ENCODE results near the gene SYNGR4.

Gene SYNGR4

GRCh38 chr19:48363500-48363809 is 712 bp upstream of the SYNGR4 start:
- Histone ChIP-seq H2BK5ac (ENCODE audit: low read length) (peak overlapping the region; percentile 71), H3K4me3 (ENCODE audit: low read length) (peak overlapping the region; percentile 6), H2AK5ac (ENCODE audit: low read length) (no peak overlapping the region), H4K5ac (ENCODE audit: low read length) (no peak overlapping the region), H3K4me1 (ENCODE audit: control insufficient read depth, low read depth, low read length) (peaks cover 3% of the 10 kb centered on the region), H2BK120ac (ENCODE audit: low read depth, low read length) (no peak overlapping the region), H3K79me1 (ENCODE audit: low read length) (no peaks in the 10 kb centered on the region), H3K23ac (ENCODE audit: low read length) (no peak overlapping the region), H3K36me3 (ENCODE audit: control insufficient read depth, insufficient read depth, low read length) (no peaks in the 10 kb centered on the region), H3K56ac (ENCODE audit: low read length) (peak overlapping the region; percentile 87), H3K79me2 (ENCODE audit: control insufficient read depth, insufficient read depth, low read length) (no peaks in the 10 kb centered on the region), H3K4ac (ENCODE audit: low read depth, low read length) (peak overlapping the region; percentile 27), H3K18ac (ENCODE audit: low read length) (peak overlapping the region; percentile 15), H2BK15ac (replicated peaks; ENCODE audit: low read depth) (no peak overlapping the region), H3K4me2 (ENCODE audit: low read length) (peak overlapping the region; percentile 34), H3K27ac (ENCODE audit: low read depth, low read length) (peak overlapping the region; percentile 36), H3K27me3 (ENCODE audit: insufficient read depth, low read length, poor library complexity) (no peaks in the 10 kb centered on the region), H3K9ac (ENCODE audit: low read length) (peak overlapping the region; percentile 73), H4K8ac (ENCODE audit: low read depth, low read length) (no peak overlapping the region)
- no CpG with 5 or more reads among the region's 10 CpGs for WGBS (ENCODE audit: extremely low coverage, insufficient coverage, low lambda C conversion rate)
- no peak for DNase-seq

GRCh38 chr19:48364598-48365348 is 606 bp downstream of the SYNGR4 start:
- no peak overlapping the region for H3K4ac ChIP-seq (ENCODE audit: low read depth, low read length)
- WGBS (ENCODE audit: extremely low coverage, insufficient coverage, low lambda C conversion rate): no CpG with 5 or more reads among the region's 10 CpGs
- H3K9ac ChIP-seq (ENCODE audit: low read length): peak overlapping the region; percentile 68
- no peak overlapping the region for H2BK15ac ChIP-seq (replicated peaks; ENCODE audit: low read depth)
- H3K23ac ChIP-seq (ENCODE audit: low read length): no peak overlapping the region
- no peak overlapping the region for H3K27ac ChIP-seq (ENCODE audit: low read depth, low read length)
- peak overlapping the region; percentile 12 for H3K18ac ChIP-seq (ENCODE audit: low read length)
- peaks cover 3% of the 10 kb centered on the region for H3K4me1 ChIP-seq (ENCODE audit: control insufficient read depth, low read depth, low read length)
- no peak overlapping the region for H3K4me3 ChIP-seq (ENCODE audit: low read length)
- H2BK5ac ChIP-seq (ENCODE audit: low read length): no peak overlapping the region
- no peaks in the 10 kb centered on the region for H3K79me1 ChIP-seq (ENCODE audit: low read length)
- H3K56ac ChIP-seq (ENCODE audit: low read length): peak overlapping the region; percentile 88
- no peaks in the 10 kb centered on the region for H3K79me2 ChIP-seq (ENCODE audit: control insufficient read depth, insufficient read depth, low read length)
- H4K8ac ChIP-seq (ENCODE audit: low read depth, low read length): peak overlapping the region; percentile 76
- peak overlapping the region; percentile 74 for H2AK5ac ChIP-seq (ENCODE audit: low read length)
- no peaks in the 10 kb centered on the region for H3K27me3 ChIP-seq (ENCODE audit: insufficient read depth, low read length, poor library complexity)
- H2BK120ac ChIP-seq (ENCODE audit: low read depth, low read length): no peak overlapping the region
- H4K5ac ChIP-seq (ENCODE audit: low read length): no peak overlapping the region
- no peak for DNase-seq
- peak overlapping the region; percentile 77 for H3K4me2 ChIP-seq (ENCODE audit: low read length)
- no peaks in the 10 kb centered on the region for H3K36me3 ChIP-seq (ENCODE audit: control insufficient read depth, insufficient read depth, low read length)

- Histone ChIP-seq H3K4me2 (ENCODE audit: low read length) (no peak overlapping the region), H2AK5ac (ENCODE audit: low read length) (no peak overlapping the region), H3K9ac (ENCODE audit: low read length) (no peak overlapping the region), H4K8ac (ENCODE audit: low read depth, low read length) (no peak overlapping the region), H2BK5ac (ENCODE audit: low read length) (no peak overlapping the region), H3K4me1 (ENCODE audit: control insufficient read depth, low read depth, low read length) (peaks cover 3% of the 10 kb centered on the region), H3K4me3 (ENCODE audit: low read length) (no peak overlapping the region), H3K4ac (ENCODE audit: low read depth, low read length) (no peak overlapping the region), H2BK120ac (ENCODE audit: low read depth, low read length) (no peak overlapping the region), H3K27ac (ENCODE audit: low read depth, low read length) (no peak overlapping the region), H3K56ac (ENCODE audit: low read length) (no peak overlapping the region), H3K23ac (ENCODE audit: low read length) (no peak overlapping the region), H3K79me2 (ENCODE audit: control insufficient read depth, insufficient read depth, low read length) (no peaks in the 10 kb centered on the region), H3K36me3 (ENCODE audit: control insufficient read depth, insufficient read depth, low read length) (no peaks in the 10 kb centered on the region), H4K5ac (ENCODE audit: low read length) (no peak overlapping the region), H2BK15ac (replicated peaks; ENCODE audit: low read depth) (no peak overlapping the region), H3K18ac (ENCODE audit: low read length) (no peak overlapping the region), H3K79me1 (ENCODE audit: low read length) (no peaks in the 10 kb centered on the region), H3K27me3 (ENCODE audit: insufficient read depth, low read length, poor library complexity) (no peaks in the 10 kb centered on the region)
- WGBS (ENCODE audit: extremely low coverage, insufficient coverage, low lambda C conversion rate): no CpG with 5 or more reads among the region's 11 CpGs
- no peak for DNase-seq
These were observed 1.4 kb downstream of the SYNGR4 start for GRCh38 chr19:48365602-48366001.

GRCh38 chr19:48367855-48368254 is 3.7 kb downstream of the SYNGR4 start:
- no peak overlapping the region for H2AK5ac ChIP-seq (ENCODE audit: low read length)
- H2BK120ac ChIP-seq (ENCODE audit: low read depth, low read length): no peak overlapping the region
- no peak overlapping the region for H4K8ac ChIP-seq (ENCODE audit: low read depth, low read length)
- H3K79me2 ChIP-seq (ENCODE audit: control insufficient read depth, insufficient read depth, low read length): no peaks in the 10 kb centered on the region
- no CpG with 5 or more reads among the region's 5 CpGs for WGBS (ENCODE audit: extremely low coverage, insufficient coverage, low lambda C conversion rate)
- no peak overlapping the region for H3K4ac ChIP-seq (ENCODE audit: low read depth, low read length)
- no peaks in the 10 kb centered on the region for H3K79me1 ChIP-seq (ENCODE audit: low read length)
- DNase-seq: no peak
- H3K27ac ChIP-seq (ENCODE audit: low read depth, low read length): no peak overlapping the region
- H3K4me1 ChIP-seq (ENCODE audit: control insufficient read depth, low read depth, low read length): peaks cover 3% of the 10 kb centered on the region
- no peak overlapping the region for H3K4me3 ChIP-seq (ENCODE audit: low read length)
- H3K27me3 ChIP-seq (ENCODE audit: insufficient read depth, low read length, poor library complexity): no peaks in the 10 kb centered on the region
- no peak overlapping the region for H3K56ac ChIP-seq (ENCODE audit: low read length)
- H3K36me3 ChIP-seq (ENCODE audit: control insufficient read depth, insufficient read depth, low read length): no peaks in the 10 kb centered on the region
- H3K18ac ChIP-seq (ENCODE audit: low read length): no peak overlapping the region
- no peak overlapping the region for H2BK15ac ChIP-seq (replicated peaks; ENCODE audit: low read depth)
- no peak overlapping the region for H4K5ac ChIP-seq (ENCODE audit: low read length)
- H3K4me2 ChIP-seq (ENCODE audit: low read length): no peak overlapping the region
- H3K9ac ChIP-seq (ENCODE audit: low read length): no peak overlapping the region
- no peak overlapping the region for H3K23ac ChIP-seq (ENCODE audit: low read length)
- H2BK5ac ChIP-seq (ENCODE audit: low read length): no peak overlapping the region

GRCh38 chr19:48368936-48369335 is 4.8 kb downstream of the SYNGR4 start:
- Histone ChIP-seq H3K79me2 (ENCODE audit: control insufficient read depth, insufficient read depth, low read length) (no peaks in the 10 kb centered on the region), H3K27ac (ENCODE audit: low read depth, low read length) (no peak overlapping the region), H3K4me1 (ENCODE audit: control insufficient read depth, low read depth, low read length) (peaks cover 3% of the 10 kb centered on the region), H3K4ac (ENCODE audit: low read depth, low read length) (no peak overlapping the region), H3K36me3 (ENCODE audit: control insufficient read depth, insufficient read depth, low read length) (no peaks in the 10 kb centered on the region), H3K9ac (ENCODE audit: low read length) (no peak overlapping the region), H3K4me2 (ENCODE audit: low read length) (no peak overlapping the region), H3K4me3 (ENCODE audit: low read length) (no peak overlapping the region), H4K8ac (ENCODE audit: low read depth, low read length) (no peak overlapping the region), H3K79me1 (ENCODE audit: low read length) (no peaks in the 10 kb centered on the region), H4K5ac (ENCODE audit: low read length) (no peak overlapping the region), H3K56ac (ENCODE audit: low read length) (no peak overlapping the region), H2BK5ac (ENCODE audit: low read length) (no peak overlapping the region), H2BK15ac (replicated peaks; ENCODE audit: low read depth) (no peak overlapping the region), H3K27me3 (ENCODE audit: insufficient read depth, low read length, poor library complexity) (no peaks in the 10 kb centered on the region), H3K18ac (ENCODE audit: low read length) (no peak overlapping the region), H2AK5ac (ENCODE audit: low read length) (no peak overlapping the region), H3K23ac (ENCODE audit: low read length) (no peak overlapping the region), H2BK120ac (ENCODE audit: low read depth, low read length) (no peak overlapping the region)
- no peak for DNase-seq
- no CpG with 5 or more reads among the region's 14 CpGs for WGBS (ENCODE audit: extremely low coverage, insufficient coverage, low lambda C conversion rate)

GRCh38 chr19:48370955-48371354 is 6.8 kb downstream of the SYNGR4 start:
- WGBS (ENCODE audit: extremely low coverage, insufficient coverage, low lambda C conversion rate): no CpG with 5 or more reads among the region's 4 CpGs
- H4K5ac ChIP-seq (ENCODE audit: low read length): no peak overlapping the region
- no peaks in the 10 kb centered on the region for H3K36me3 ChIP-seq (ENCODE audit: control insufficient read depth, insufficient read depth, low read length)
- H3K4me1 ChIP-seq (ENCODE audit: control insufficient read depth, low read depth, low read length): no peaks in the 10 kb centered on the region
- H3K56ac ChIP-seq (ENCODE audit: low read length): no peak overlapping the region
- no peak overlapping the region for H3K4me3 ChIP-seq (ENCODE audit: low read length)
- H2BK120ac ChIP-seq (ENCODE audit: low read depth, low read length): no peak overlapping the region
- no peak overlapping the region for H2BK5ac ChIP-seq (ENCODE audit: low read length)
- DNase-seq: no peak
- no peaks in the 10 kb centered on the region for H3K79me2 ChIP-seq (ENCODE audit: control insufficient read depth, insufficient read depth, low read length)
- no peak overlapping the region for H3K18ac ChIP-seq (ENCODE audit: low read length)
- no peak overlapping the region for H4K8ac ChIP-seq (ENCODE audit: low read depth, low read length)
- H3K23ac ChIP-seq (ENCODE audit: low read length): no peak overlapping the region
- no peak overlapping the region for H3K4ac ChIP-seq (ENCODE audit: low read depth, low read length)
- no peak overlapping the region for H3K4me2 ChIP-seq (ENCODE audit: low read length)
- H2AK5ac ChIP-seq (ENCODE audit: low read length): no peak overlapping the region
- H2BK15ac ChIP-seq (replicated peaks; ENCODE audit: low read depth): no peak overlapping the region
- H3K27ac ChIP-seq (ENCODE audit: low read depth, low read length): no peak overlapping the region
- H3K9ac ChIP-seq (ENCODE audit: low read length): no peak overlapping the region
- no peaks in the 10 kb centered on the region for H3K27me3 ChIP-seq (ENCODE audit: insufficient read depth, low read length, poor library complexity)
- H3K79me1 ChIP-seq (ENCODE audit: low read length): no peaks in the 10 kb centered on the region
